ENCODE measurements around the gene AKR1C2.
"Not testable (repeated sequence)": the region's sequence is repeated elsewhere in the genome, so short reads cannot be mapped to it uniquely, and the experiment has no call there.

The AKR1C2 gene

GRCh38 chr10:4988000-4988641 lies 15.5 kb downstream of the AKR1C2 start:
- DNase-seq (ENCODE audit: low read depth in 2 of 2) = not testable (repeated sequence)

GRCh38 chr10:4984971-4985594 lies 18.6 kb downstream of the AKR1C2 start:
- no peak for DNase-seq (ENCODE audit: low read depth in 2 of 2)

DNA sequence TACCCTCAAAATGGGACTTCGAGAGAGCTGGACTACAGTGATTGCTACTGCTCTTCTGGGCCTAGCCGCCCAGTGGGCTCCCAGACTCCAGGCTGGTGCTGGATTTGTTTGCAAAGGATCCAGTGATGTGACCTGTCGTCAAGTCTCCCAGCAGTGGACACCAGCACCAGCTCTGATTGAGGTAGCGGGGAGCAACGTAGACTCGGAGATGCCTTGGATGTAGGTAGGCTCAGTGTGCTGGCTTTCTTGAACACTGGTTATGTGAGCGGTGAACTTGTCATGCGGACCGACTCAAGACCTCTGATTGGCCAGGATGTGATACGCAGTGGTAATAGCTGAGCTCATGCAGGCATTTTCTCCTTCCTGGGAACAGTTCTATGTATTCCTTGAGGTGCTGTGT lies 19.4 kb downstream of the AKR1C2 start:
- no peak for DNase-seq (ENCODE audit: low read depth in 2 of 2)

- DNase-seq (ENCODE audit: low read depth in 2 of 2) = no peak
Measured at GRCh38 chr10:4983615-4984216, 19.9 kb downstream of the AKR1C2 start.

- DNase-seq (ENCODE audit: low read depth in 2 of 2) = no peak
Measured at GRCh38 chr10:4982764-4983226, 20.9 kb downstream of the AKR1C2 start.

- DNase-seq (ENCODE audit: low read depth in 2 of 2) = no peak
Measured at GRCh38 chr10:4981722-4982471, 21.8 kb downstream of the AKR1C2 start.

GRCh38 chr10:4980793-4981192 lies 22.9 kb downstream of the AKR1C2 start:
- DNase-seq (ENCODE audit: low read depth in 2 of 2) = no peak

DNA sequence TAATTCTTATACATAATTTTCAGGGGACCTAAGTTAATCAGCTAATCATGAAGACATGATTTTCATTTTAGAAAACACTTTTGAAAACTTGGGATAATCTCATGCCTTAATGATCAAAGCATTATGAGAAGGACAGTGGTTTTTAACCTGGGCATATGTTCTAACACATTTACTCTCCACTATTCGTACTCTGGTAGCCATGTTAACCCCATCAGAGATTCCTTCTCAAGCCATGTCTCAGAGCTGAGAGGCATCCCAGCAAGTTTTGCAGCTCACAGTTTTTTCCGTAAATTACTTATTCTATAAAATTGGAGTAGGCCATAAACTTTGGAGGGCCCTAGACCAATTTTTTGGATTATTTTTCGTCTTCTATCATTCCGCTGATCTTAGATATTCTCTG lies 24.8 kb downstream of the AKR1C2 start:
- no peak for DNase-seq (ENCODE audit: low read depth in 2 of 2)

- DNase-seq (ENCODE audit: low read depth in 2 of 2) = no peak
Measured at GRCh38 chr10:4977025-4977424, 26.6 kb downstream of the AKR1C2 start.

DNA sequence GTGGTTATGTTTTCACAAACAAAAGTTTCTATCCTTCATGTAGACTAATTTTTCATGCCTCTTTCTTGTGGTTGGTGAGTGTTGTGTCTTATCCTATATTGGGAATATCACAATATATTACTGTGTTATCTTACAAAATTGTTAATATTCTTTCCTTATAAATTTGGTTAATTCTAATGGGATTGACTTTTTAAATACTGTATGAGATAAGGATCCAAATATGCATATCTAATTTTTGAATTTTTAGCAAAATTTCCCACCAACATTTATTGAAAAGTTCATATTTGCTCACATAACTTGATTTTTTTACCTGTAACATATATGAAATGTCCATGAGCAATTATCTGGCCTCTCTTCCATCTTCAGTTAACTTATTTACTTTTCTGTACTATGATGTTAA lies 29.3 kb downstream of the AKR1C2 start:
- DNase-seq (ENCODE audit: low read depth in 2 of 2) = not testable (repeated sequence)

- DNase-seq (ENCODE audit: low read depth in 2 of 2) = not testable (repeated sequence)
Measured at GRCh38 chr10:4973294-4973693, 30.4 kb downstream of the AKR1C2 start.

DNA sequence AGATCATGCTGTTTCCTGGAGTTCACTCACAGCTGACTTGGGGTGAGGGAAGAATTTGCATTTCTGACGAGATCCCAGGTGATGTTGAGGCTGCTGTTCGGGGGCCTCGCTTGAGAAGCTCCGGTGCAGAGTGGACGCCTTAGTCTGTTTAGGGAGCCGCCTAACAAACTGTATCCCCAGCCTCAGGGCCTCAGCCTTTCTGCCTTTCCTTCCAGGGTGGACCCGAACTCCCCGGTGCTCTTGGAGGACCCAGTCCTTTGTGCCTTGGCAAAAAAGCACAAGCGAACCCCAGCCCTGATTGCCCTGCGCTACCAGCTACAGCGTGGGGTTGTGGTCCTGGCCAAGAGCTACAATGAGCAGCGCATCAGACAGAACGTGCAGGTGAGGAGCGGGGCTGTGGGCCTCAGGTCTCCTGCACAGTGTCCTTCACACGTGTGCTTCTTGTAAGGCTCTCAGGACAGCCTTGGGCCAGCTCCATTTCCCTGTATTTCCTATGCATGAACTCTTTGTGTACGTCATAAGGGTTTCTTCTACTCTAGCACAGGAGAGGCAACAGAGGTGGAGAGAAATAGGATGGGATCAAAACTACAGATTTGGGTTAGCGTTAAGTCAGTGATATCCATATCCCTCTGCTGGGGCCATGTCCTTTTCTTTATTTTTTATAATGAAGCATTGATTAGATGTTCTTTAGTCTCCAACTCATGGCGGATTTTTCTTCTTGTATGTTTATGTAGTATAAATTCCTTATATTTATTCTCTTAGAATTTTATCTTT lies 31.1 kb downstream of the AKR1C2 start:
- DNase-seq (ENCODE audit: low read depth in 2 of 2) = not testable (repeated sequence)

GRCh38 chr10:4970362-4970761 lies 33.3 kb downstream of the AKR1C2 start:
- DNase-seq (ENCODE audit: low read depth in 2 of 2) = not testable (repeated sequence)

DNA sequence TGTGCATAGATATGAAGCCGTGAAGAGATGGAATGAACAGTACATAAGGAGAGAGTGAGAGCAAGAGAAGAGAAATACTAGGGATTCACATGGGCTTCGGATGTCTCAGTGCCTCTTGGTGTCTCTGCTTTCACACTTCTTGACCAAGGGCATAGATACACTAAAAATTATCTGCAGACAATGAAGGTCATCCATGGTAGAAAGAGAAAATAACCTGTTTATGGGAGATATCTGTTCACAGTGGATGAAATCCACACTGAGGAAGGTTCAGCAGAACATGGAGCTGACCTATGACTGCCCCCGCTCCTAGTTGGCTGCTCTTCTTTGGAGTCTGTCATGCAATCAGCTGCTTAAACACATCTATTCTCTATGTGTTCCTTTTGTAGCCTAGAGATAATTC lies 34.4 kb downstream of the AKR1C2 start:
- not testable (repeated sequence) for DNase-seq (ENCODE audit: low read depth in 2 of 2)

- not testable (repeated sequence) for DNase-seq (ENCODE audit: low read depth in 2 of 2)
Measured at GRCh38 chr10:4967189-4967588, 36.5 kb downstream of the AKR1C2 start.

- not testable (repeated sequence) for DNase-seq (ENCODE audit: low read depth in 2 of 2)
Measured at GRCh38 chr10:4965763-4966162, 37.9 kb downstream of the AKR1C2 start.

DNA sequence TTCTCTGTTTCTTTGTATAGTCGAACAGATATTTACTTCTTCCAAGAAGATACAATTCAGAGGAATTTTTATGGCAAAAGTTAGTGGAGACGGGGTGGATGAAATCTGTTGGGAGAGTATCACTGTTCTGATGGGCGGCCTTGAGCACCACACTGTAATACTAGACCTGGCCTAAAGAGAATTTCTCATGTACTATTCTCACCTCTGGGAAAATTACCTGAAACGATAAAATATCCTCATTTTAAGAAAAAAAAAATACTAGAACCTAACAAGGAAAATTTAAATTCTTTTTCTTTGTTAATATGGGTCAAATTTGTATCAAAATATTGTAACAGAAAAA lies 39.9 kb downstream of the AKR1C2 start:
- DNase-seq (ENCODE audit: low read depth in 2 of 2) = not testable (repeated sequence)

DNA sequence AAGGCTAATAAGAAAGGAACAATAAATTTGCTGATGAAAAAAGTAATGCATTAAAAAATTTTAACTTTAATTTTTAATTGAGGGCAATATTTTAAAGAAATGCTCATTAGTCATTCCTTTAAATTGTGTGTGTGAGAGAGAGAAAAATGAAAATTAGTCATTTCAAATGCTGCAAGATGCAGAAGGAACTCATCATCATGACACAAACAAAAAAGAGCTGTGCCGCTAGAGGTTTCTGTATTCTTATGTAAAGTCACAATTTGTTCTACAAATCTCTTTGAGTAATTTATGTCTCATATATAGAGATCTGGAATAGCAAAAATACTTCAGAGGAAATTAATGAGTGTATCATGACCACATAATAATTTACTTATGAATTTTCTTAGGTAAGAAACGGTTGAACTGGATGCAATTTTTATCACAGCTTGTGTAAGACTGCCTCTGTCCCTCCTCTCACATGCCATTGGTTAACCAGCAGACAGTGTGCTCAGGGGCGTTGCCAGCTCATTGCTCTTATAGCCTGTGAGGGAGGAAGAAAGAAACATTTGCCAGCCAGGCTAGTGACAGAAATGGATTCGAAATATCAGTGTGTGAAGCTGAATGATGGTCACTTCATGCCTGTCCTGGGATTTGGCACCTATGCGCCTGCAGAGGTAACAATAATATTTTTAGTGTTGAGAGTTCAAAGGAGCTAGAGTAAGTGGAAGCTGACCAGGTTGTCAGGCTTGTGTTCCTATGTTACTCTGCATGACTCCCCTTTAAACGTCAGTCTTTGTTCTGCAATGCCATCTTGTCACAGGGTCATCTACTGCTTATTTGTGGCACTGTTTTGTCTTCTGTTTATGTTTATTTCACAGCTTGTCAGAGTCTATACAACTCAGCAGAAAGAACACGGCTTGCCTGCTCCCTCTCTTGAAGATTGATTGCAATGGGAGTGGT lies 40.5 kb downstream of the AKR1C2 start, which contains the start of gene AKR1C1:
TSS of gene AKR1C1 (plus strand) at position 540 of the 939 bp plus-strand sequence. CDS start at position 570, 30 bp downstream.
- DNase-seq (ENCODE audit: low read depth in 2 of 2) = not testable (repeated sequence)

DNA sequence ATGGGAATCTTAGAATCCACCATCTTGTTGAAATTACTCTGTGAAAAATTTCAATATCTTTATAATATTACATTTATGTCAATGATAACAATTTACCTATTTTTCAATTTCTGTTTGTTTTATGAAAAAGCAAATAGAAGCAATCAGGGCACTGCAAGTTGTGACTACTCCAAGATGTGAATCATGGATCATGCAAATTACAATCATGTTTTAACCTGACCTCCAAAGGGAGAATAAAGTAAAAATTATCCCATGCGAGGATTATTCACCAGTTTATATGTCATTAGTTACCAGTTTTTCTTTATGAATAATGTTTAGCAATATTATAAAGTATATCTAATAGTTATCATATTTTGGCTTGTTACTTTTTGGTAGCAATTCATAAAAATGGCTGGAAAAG lies 41.3 kb downstream of the AKR1C2 start:
- not testable (repeated sequence) for DNase-seq (ENCODE audit: low read depth in 2 of 2)

GRCh38 chr10:4961558-4961957 lies 42.1 kb downstream of the AKR1C2 start:
- DNase-seq (ENCODE audit: low read depth in 2 of 2) = not testable (repeated sequence)

Measured in stimulated activated CD8-positive, alpha-beta memory T cell treated with anti-CD3 and anti-CD28 coated beads, Interleukin-15, amount 100 ng/mL, for 48 hours (primary cell).